GM03348 (cell line): ENCODE measurements around the gene ATG14.
"Not testable (repeated sequence)": the region's sequence is repeated elsewhere in the genome, so short reads cannot be mapped to it uniquely, and the experiment has no call there.

Experiments used
- DNase-seq: peaks from one replicate; pipeline ENCODE4 v3.0.0; 2012; ENCODE audit warnings: low spot score

The ATG14 gene, protein sequence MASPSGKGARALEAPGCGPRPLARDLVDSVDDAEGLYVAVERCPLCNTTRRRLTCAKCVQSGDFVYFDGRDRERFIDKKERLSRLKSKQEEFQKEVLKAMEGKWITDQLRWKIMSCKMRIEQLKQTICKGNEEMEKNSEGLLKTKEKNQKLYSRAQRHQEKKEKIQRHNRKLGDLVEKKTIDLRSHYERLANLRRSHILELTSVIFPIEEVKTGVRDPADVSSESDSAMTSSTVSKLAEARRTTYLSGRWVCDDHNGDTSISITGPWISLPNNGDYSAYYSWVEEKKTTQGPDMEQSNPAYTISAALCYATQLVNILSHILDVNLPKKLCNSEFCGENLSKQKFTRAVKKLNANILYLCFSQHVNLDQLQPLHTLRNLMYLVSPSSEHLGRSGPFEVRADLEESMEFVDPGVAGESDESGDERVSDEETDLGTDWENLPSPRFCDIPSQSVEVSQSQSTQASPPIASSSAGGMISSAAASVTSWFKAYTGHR

DNA sequence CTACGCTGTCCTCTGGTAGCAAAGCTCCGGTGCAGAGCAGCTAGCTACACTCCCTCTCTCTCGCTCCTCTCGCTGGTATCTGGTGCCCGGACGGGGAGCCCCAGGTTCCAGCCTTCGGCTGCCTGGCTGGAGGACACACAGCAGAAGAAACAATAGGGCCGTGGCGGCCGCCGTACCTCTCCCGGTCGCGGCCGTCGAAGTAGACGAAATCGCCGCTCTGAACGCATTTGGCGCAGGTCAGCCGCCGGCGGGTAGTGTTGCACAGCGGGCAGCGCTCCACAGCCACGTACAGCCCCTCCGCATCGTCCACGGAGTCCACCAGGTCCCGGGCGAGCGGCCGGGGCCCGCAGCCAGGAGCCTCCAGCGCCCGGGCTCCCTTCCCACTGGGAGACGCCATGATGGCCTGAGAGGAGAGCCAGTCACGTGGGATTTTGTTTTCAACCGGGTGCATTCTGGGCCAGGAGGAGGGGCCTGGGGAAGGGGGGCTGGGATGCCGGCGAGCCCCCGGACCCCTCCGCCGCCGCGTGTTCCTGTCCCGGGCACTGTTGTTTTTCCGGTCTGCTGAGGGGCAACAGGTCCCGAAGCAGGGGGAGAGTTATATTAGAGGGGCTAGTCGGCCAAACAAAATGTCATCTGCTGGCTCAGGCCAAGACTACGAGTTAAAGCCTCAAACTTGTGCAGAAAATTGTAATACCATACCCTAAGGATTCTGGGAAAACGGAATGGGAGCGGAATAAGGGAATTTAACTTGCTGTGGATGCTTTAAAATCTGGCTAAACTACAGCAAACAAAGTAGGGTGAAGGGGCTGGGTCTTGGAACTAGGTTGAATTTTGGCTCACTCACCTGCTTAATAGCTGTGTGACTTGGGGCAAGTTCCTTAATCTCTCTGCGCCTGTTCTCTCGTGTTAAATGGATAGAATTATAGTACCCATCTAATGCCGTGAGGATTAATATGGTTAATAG is at the start of gene ATG14:
Gene ATG14, minus strand, starts transcription at position 405 of the 964 bp plus-strand sequence. Its CDS starts 8 bp downstream, at position 397.
- DNase-seq: peak; percentile 97

DNA sequence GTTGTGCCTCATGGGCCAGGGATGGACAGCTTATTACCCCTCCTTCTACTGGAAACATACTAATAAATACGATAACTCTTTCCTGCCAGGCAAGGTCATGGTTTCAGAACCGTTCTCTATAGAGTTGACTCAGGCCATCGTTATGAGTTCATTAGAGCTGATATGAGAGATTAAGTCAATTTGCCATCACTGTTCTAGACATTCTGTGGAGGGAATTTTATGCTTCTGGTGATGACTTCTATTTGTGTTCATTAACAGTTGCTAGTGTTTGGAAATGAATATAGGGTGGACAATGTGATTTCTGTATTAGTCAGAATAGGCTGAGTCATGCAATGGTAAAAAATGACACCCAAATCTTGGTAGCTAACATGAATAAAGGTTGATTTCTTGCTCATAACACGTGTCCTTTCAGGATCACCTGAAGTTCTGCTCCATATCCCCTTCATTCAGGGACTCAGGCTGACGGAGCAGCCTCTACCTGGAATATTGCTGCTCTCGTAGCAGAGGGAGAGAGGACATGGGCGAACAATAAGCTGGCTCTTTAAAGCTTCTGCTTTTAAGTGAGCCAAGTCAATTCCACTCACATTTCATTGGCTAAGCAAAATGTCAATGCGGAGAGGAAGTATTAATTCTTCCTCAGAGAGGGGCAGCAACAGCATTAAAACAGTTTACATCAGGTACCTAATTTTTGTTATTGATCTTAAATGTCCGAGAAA is 47.3 kb upstream of the ATG14 start:
- DNase-seq: peak; percentile 42

DNA sequence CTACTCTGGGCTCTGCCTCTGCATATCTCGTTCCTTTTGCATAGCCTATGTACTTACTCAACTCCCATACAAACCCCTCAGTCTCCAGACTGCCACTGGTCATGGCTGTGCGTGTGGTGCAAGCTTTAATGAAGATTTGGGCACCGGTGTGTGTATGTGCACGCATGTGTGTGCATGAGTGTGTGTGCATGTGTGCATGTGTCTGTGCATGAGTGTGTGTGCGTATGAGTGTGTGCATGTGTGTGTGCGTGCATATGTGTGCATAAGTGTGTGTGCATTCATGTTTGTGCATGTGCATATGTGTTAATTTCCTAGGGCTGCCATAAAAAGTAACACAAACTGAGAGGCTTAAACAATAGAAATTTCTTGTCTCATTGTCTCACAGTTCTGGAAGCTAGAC is 45.9 kb upstream of the ATG14 start:
- no peak for DNase-seq

DNA sequence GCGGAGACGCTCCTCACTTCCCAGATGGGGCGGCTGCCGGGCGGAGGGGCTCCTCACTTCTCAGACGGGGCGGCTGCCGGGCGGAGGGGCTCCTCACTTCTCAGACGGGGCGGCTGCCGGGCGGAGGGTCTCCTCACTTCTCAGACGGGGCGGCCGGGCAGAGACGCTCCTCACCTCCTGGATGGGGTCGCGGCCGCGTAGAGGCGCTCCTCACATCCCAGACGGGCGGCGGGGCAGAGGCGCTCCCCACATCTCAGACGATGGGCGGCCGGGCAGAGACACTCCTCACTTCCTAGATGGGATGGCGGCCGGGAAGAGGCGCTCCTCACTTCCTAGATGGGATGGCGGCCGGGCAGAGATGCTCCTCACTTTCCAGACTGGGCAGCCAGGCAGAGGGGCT is 44.8 kb upstream of the ATG14 start:
- DNase-seq: not testable (repeated sequence)

DNA sequence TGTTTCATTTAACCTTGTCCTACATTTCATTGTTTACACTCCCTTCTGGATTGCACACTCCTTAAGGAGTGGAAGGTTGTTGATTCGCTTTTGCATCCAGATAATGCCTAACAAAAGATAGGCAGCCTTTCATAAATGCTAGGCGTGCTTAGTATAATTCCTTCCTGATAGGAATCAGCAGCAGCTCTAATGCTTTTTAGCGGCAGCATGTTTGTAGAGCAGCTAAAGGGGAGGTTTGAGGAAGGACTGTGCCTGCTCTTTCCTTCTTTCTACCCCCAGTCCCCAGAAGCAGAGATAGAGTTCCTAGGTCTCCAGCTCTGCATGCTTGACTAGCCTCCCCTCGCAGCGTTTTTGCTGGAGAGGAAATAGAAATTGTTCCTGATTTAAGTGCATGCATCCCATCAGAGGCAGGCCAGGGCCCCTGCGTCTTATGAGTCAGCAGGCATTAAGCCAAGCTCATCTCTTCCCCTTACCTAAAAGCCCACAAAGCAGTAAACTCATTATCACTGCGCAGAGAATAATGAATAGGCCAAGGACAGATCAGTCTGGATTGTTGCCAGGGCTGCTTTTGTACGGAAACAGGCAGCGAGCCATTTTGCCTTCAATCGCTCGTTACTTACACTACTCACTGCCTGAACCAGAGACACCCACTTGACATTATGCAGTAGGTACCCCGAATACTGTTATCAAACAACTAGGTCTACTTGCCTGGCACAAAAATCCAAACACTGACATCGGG is 42.8 kb upstream of the ATG14 start:
- DNase-seq: peak; percentile 36

DNA sequence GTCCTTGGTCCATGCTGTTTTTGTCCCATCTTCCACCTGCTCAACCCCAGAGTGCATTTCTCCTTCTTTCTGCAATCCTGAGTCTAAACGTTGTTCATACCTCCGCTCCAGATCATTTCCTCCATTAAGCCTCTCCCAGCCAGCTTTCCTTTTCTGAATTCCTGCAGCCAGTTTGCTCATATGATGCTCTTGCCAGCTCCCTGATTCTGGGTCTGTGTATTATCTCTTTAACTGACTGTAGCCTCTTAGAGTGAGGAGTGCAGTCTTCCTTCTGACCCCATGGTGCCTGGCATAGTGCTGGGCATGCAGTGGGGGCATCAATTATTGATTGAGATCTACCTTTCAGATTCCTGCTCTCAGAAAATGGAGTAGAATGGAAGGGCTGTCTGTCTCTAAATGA is 40.3 kb upstream of the ATG14 start:
- DNase-seq: no peak

DNA sequence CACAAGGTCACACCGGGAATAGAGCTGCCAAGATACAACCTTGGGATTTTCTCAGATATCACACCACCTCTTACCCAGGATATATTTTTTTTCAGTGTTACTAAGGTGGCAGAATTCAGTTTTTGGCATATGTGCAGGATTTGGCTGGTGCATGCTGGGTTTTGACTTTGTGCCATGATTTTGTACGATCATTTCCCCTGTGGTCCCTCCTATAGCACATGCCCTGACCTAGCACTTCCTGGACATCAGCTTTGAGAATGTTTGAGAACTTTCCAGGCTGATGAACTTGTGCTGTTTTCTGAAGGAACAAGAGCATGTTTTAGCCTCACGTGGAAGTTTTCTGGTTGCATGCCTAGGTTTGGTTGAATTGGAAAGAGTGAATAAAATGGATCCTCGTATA is 39.8 kb upstream of the ATG14 start:
- no peak for DNase-seq

DNA sequence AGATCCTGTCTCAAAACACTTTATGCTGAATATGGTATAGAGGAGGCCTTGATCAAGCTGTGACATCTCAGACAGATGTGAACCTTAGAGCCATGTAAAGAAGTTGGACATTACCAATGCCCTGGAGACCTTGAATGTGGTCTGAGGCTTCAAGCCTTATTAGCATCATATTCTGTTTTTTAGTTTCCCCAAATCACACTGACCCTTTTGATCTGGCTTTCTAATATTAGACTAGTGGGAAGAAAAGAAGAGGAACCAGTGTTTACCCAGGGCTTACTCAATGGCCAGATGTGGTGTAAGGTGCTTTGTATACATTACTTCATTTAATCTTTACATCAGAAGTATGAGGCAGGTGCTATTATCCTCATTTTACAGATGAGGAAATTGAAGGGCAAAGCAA is 39.4 kb upstream of the ATG14 start:
- DNase-seq: no peak

DNA sequence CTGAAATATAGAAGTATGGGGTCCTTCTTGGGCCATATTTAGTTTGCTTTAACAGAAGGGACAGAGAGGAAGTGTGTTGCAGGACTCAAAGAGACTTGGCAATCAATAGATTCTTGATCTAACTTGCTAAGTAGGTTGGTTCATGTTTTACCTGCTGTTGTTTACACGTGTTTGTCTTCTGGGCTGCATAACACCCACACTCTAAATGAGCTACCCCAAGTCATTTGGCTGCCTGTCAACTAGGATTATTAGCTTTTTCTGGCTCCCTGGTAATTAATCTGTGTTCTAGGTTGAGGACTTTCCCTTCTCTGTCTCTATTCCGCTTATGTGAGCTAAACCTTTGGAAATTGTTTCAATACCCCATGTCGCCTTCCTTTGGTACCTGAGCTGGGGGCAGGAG is 38.9 kb upstream of the ATG14 start:
- DNase-seq: no peak

DNA sequence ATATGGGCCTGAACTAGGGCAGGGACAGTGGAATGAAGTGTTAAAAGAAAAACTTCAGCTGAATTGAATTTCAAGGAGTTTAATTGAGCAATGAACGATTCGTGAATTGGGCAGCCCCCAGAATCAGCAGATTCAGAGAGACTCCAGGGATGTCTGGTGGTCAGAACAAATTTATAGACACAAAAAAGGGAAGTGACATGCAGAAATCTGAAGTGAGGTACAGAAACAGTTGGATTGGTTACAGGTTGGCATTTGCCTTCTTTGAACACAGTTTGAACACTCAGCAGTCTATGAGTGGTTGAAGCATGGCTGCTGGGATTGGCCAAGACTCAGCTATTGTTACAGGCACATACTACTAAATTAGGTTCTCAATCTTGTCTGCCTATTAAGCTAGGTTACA is 38.5 kb upstream of the ATG14 start:
- DNase-seq: no peak

DNA sequence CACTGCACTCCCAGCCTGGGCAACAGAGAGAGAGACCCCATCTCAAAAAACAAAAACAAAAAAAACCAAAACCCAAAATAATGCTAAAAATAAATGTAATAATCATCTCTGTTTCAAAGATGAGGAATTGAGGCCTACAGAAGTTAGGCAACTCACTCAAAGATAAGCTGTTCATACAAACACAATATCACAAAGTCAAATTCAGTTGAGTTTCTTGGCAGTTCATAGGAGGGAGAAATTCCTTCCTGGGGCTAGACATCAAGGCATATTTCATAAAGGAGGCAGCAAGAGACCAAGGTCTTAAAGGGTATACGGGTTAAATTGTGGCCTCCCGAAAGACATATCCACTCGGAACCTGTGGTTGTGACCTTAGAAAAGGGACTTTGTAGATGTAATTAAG is 37.5 kb upstream of the ATG14 start:
- DNase-seq: no peak

DNA sequence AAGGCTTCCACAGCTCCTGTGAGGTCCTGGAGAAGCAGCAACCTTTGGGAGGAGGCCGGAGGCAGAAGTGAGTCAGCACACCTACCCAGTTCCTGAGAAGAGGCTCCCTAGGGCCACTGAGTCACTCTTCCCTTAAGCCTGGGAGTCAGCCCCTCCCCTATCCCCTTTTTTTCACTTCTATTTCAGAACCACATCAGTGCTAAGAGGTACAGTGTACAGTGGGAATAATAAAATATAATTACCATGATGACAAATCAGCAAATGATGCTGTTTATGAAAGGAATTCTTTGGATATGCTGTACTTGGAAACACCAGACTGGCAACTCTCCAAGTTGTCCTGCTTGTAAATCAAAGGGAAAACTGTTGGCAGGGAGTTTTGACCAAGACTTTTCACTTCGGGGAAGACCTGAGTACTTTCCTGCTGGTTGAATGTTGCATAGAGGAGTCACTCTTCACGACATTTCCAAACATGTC is 36.5 kb upstream of the ATG14 start:
- peak; percentile 81 for DNase-seq

DNA sequence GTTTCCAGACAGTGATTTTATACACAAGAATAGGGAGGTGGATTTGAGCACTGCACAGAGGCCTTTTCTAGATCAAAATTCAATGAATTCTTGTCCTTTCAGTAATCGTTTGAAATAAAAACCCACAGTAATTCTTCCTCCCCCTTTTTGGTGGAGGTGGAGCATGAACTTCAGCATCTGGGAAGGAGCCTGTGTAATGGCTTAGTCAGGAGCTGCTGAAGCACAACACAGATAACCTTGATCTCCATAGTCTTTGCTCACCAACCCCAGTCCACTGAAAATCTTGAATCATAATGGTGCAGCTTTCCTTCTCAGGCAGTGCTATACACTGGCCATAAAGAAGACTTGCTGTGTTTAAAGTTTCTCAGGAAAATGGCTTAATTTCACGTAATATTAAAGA is 35.2 kb upstream of the ATG14 start:
- DNase-seq: peak; percentile 73

DNA sequence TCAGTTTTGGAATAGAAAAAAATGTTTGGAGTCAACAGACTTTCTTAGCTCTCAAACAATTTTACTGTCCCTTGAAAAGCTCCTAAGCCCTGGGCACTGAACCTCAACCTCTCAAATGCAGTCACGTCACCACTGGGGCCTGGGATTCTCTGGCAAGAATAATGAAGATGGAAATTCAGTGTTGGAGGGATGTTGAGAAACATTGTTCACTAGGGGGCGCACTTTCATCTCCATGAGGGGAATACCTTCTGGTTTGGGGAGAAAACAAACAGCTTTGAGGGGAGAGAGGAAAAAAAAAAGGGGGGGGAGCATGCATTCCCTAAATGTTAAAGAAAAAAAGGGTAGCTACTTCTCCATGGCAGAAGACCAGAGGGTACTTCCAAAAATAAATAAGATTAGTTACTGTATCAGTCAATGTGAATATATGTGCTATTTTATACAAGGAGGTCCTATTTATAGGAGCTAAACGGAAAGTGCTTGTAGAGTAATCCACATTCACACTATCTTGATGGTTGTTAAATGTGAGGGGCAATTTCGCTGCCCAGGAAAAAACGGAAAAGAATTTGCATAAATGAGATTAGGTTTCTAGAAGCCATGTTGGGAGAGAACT is 34.6 kb upstream of the ATG14 start:
- DNase-seq: peak; percentile 79

DNA sequence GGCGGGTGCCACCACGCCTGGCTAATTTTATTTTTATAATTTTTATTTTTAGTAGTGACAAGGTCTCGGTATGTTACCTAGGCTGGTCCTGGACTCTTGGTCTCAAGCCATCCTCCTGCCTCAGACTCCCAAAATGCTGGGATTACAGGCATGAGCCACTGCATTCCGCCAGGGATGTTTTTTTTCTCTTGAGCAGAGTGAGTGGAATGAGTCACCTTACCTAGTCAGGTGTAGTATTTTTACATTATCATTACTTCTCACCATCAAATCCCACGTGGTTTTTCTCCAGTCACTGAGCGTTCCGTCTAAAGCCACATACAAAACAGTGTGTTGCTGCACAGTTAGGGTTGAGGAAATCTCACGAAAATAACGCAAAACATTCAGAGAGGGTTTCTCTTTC is 29.7 kb upstream of the ATG14 start:
- DNase-seq: no peak

DNA sequence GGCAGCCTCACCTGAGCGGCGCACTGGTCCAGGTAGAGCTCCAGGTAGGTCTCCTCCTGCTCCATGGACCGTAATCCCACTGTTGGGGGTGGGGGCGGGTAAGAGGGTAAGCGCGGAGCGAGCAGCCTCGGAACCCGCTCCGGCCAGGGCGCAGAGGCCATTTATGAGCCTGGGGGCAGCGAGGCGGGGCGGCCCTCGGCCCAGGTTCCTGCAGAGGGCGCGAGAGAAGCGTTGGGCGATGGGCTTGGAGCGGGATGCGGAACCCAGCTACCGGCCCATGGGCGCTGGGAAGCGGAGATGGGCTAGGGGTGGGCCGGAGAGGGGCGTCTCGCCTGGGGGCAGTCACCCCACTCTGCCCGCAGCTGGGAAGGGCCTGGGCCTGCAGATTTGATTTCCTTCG is 28.8 kb upstream of the ATG14 start, which contains the start of gene TBPL2:
Gene TBPL2, minus strand, starts transcription at position 232 of the 400 bp plus-strand sequence. Its CDS starts 167 bp downstream, at position 65.
- DNase-seq: no peak

DNA sequence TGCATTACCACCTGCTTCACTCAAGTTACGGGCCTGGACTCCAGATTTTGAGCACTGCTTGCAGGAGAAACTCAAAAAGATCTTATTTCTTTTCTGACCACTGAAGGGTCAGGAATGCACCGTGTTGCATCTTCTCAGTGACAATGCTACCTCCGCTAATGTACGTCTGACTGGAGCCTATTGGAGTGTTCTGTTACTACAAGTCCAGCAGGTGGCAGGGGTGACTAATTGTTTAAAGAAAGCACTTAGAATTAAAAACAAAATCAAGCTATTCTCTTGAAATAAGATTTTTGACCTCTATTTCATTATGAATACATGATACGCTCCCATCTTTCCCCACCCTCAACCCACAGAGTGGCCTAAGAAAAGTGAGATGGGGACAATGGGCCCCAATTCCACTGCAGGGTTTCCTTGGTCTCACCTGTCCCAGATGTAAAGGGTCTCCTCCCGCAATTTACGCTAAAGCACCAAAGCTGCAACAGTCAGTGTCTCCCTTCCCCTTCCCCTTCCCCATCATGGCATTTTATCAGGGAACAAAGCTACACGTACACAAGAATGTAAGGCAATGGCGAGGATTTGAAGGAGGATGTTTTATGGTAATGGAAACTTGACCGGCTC is 26.5 kb upstream of the ATG14 start:
- DNase-seq: peak; percentile 57

DNA sequence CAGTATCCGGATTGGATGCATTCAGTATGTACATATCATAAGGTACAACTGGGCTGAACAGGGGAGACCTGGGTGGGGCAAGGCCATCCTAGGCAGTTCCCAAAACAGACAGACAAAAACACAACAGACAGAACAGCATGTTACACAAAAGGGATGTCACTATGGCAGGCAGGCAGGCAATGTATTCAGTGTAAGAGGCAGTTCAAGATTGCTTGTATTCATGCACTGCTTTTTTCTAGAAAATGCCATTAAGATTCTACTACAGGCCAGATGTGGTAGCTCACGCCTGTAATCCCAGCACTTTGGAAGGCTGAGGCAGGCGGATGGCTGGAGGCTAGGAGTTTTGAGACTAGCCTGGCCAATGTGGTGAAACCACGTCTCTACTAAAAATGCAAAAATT is 25.3 kb upstream of the ATG14 start:
- no peak for DNase-seq

DNA sequence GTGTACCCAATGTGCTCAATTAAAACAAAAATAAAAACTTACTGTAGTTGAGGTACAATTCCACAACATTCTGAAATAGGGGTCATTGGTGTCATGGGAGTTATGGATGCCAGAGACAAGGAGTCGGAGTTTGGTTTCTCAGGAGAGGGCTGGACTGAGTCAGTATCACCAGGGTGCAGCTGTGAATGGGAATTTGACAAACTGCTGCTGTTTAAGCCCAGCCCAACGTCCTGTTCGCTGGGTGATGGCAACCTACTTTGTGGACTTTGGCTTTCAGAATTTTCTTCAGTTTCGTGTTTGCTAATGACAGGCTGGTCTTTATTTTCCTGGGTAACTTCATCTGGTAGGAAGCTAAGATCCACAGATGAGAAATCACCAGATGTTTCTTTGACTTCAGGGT is 24.9 kb upstream of the ATG14 start:
- no peak for DNase-seq

DNA sequence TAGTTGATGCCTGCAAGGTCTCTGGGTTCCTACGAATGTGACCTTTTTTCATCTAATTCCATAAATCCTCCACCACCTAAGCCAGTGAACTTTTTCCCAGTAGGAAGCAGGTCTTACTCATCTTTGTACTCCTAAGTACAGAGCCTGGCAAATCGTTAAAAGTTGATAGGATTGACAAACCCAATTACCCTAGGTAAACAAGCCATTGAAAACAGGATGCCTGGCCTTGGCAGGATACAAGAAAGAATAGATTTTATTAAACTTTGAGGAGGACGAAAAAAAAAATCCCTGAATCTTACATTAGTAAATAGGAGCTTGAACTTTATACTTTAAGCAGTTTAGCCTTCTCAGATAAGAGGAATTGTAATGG is 23.2 kb upstream of the ATG14 start:
- DNase-seq: no peak
